DND-41 (cell line): Measurements from ENCODE around the gene ACBD6.

Experiments used
- EZH2 ChIP-seq: IDR thresholded peaks from 3 replicates; pipeline ENCODE4 v1.6.1; 2012; ENCODE audit warnings: borderline replicate concordance, low read depth, mild to moderate bottlenecking, moderate library complexity, low read length, inconsistent platforms; ENCODE audit not compliant: severe bottlenecking
- TF ChIP-seq, protein P1 (sequence below): IDR thresholded peaks from 2 replicates; pipeline ENCODE4 v1.5.1; 2012; ENCODE audit warnings: borderline replicate concordance, low read length, moderate library complexity, mild to moderate bottlenecking; ENCODE audit not compliant: poor library complexity, severe bottlenecking; ENCODE audit errors: extremely low read depth

DNA sequence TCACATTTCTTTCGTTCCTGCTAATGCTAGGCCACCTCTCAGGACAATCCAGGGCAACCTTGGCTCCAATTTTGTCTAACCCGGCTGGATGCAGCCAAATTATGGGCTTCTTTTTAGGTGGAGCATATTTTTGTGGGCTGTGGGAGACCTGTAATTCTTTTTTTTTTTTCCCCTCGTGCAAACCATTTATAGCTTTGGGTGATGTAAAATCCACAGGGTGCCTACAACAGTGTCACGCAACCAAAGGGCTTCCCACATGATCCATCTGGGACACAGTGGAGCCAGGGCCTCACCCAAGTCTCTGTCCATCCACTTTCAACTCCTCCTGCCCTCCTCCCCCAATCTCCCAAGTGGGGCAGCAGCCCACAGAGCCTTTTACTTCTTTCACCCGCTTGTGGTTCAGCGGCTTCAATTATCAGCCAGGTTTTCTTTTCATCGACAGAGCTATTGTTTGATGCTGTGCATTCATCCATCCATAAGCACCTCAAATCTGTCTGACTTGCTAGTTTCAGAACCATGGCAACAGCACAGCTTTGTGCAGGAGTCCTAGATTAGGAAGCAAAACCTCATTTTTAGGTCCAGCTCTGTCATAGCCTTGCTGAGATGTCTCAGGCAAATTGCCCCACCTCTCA lies 46.4 kb upstream of the ACBD6 start:
- TF ChIP-seq, protein P1, sequence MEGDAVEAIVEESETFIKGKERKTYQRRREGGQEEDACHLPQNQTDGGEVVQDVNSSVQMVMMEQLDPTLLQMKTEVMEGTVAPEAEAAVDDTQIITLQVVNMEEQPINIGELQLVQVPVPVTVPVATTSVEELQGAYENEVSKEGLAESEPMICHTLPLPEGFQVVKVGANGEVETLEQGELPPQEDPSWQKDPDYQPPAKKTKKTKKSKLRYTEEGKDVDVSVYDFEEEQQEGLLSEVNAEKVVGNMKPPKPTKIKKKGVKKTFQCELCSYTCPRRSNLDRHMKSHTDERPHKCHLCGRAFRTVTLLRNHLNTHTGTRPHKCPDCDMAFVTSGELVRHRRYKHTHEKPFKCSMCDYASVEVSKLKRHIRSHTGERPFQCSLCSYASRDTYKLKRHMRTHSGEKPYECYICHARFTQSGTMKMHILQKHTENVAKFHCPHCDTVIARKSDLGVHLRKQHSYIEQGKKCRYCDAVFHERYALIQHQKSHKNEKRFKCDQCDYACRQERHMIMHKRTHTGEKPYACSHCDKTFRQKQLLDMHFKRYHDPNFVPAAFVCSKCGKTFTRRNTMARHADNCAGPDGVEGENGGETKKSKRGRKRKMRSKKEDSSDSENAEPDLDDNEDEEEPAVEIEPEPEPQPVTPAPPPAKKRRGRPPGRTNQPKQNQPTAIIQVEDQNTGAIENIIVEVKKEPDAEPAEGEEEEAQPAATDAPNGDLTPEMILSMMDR = no peak
- TF ChIP-seq EZH2 = no peak
